ENCODE data around the gene NKX2-3.

GRCh38 chr10:99569961-99570360 lies 37.2 kb downstream of the NKX2-3 start:
- TF ChIP-seq POLR2A (IDR thresholded peaks at IDR 0.05) (no peak), POLR2AphosphoS5 (IDR thresholded peaks at IDR 0.05) (no peak)
- TF ChIP-seq, protein P1, sequence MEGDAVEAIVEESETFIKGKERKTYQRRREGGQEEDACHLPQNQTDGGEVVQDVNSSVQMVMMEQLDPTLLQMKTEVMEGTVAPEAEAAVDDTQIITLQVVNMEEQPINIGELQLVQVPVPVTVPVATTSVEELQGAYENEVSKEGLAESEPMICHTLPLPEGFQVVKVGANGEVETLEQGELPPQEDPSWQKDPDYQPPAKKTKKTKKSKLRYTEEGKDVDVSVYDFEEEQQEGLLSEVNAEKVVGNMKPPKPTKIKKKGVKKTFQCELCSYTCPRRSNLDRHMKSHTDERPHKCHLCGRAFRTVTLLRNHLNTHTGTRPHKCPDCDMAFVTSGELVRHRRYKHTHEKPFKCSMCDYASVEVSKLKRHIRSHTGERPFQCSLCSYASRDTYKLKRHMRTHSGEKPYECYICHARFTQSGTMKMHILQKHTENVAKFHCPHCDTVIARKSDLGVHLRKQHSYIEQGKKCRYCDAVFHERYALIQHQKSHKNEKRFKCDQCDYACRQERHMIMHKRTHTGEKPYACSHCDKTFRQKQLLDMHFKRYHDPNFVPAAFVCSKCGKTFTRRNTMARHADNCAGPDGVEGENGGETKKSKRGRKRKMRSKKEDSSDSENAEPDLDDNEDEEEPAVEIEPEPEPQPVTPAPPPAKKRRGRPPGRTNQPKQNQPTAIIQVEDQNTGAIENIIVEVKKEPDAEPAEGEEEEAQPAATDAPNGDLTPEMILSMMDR (IDR thresholded peaks at IDR 0.05 in 8 of 11, conservative IDR thresholded peaks at IDR 0.05 in 3 of 11): no peak
